ENCODE results near the gene FAM83G.
"Not testable (repeated sequence)": the region's sequence is repeated elsewhere in the genome, so short reads cannot be mapped to it uniquely, and the experiment has no call there.

Gene FAM83G

GRCh38 chr17:18950346-18950745 lies 54.2 kb downstream of the FAM83G start:
- Mint-ChIP-seq H3K27me3 (no peaks in the 10 kb centered on the region), H3K9me3 (no peaks in the 10 kb centered on the region), H3K27ac (no peak overlapping the region), H3K4me3 (no peak overlapping the region), H3K36me3 (no peaks in the 10 kb centered on the region), H3K4me1 (peaks cover 47% of the 10 kb centered on the region)

DNA sequence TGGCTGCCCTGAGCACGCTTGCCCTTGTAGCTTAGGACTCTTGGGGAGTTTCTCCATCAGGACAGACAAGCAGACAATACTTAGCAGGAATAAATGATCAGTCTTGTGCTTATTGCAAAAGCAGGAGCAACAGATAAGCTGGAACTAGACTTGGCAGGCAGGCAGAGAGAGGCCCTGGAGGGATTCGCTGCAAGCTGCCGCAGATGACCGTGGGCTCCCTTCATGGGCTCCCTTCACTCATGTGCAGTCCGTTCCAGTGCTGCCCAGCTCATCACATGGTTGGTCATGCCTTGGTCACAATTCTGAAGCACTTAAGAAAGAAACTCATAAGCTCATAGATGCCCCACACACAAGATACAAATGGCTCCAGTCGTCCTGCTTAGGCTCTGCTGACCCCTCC lies 55.0 kb downstream of the FAM83G start:
- no peaks in the 10 kb centered on the region for H3K27me3 Mint-ChIP-seq

GRCh38 chr17:18948476-18949006 lies 56.0 kb downstream of the FAM83G start:
- H3K9me3 Mint-ChIP-seq, result no peaks in the 10 kb centered on the region
- H3K36me3 Mint-ChIP-seq, result no peaks in the 10 kb centered on the region
- H3K4me1 Mint-ChIP-seq, result peaks cover 31% of the 10 kb centered on the region
- H3K4me3 Mint-ChIP-seq, result no peak overlapping the region
- no peak overlapping the region for H3K27ac Mint-ChIP-seq
- no peaks in the 10 kb centered on the region for H3K27me3 Mint-ChIP-seq

More for the DNA sequence above, 55.0 kb downstream of the FAM83G start:
- no peak overlapping the region for H3K27ac Mint-ChIP-seq
- H3K4me3 Mint-ChIP-seq, result no peak overlapping the region
- H3K9me3 Mint-ChIP-seq, result no peaks in the 10 kb centered on the region
- H3K4me1 Mint-ChIP-seq, result peaks cover 40% of the 10 kb centered on the region
- H3K36me3 Mint-ChIP-seq, result no peaks in the 10 kb centered on the region

DNA sequence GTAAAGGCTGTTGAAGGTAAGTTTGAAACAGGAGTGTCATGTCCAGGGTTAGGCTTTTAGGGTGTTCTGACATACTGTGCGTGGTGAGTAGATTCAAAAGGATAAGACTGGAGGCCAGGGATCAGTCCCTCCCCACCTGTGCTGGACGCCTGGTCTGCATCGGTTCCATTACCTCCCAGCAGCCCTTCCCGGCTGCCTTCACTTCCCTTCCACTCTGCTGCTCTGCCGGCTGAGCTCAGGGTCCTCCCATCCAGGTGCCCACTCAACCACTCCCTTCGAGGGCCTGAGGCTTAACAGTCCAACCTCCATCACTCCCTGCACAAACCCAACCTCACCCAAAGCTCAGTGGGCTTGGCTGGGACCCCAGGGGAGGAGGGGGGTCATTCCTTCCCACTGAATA lies 56.7 kb downstream of the FAM83G start:
- peaks cover 27% of the 10 kb centered on the region for H3K4me1 Mint-ChIP-seq
- H3K36me3 Mint-ChIP-seq, result no peaks in the 10 kb centered on the region
- no peaks in the 10 kb centered on the region for H3K9me3 Mint-ChIP-seq
- H3K4me3 Mint-ChIP-seq, result no peak overlapping the region
- no peaks in the 10 kb centered on the region for H3K27me3 Mint-ChIP-seq
- peak overlapping the region; percentile 30 for H3K27ac Mint-ChIP-seq

DNA sequence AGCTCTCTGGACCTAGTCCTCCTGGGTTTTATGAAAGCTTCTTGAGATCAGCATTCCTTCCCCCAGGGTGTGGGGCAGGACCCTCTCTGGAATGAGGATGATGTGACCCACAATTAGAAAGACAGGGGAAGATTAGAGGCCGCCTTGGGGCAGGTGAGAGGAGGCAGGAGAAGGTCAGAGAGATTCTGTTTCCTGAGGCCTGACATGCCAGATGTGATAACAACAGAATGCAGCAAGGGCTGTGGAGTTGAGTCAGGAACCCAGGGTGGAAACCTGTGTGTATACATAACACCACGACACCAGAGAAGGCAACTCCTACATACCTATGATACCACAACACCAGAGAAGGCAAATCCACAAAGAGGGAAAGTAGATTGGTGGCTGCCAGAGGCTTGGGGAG lies 58.0 kb downstream of the FAM83G start:
- H3K27ac Mint-ChIP-seq, result peak overlapping the region; percentile 46
- no peaks in the 10 kb centered on the region for H3K36me3 Mint-ChIP-seq
- H3K27me3 Mint-ChIP-seq, result no peaks in the 10 kb centered on the region
- no peaks in the 10 kb centered on the region for H3K9me3 Mint-ChIP-seq
- H3K4me3 Mint-ChIP-seq, result no peak overlapping the region
- peaks cover 22% of the 10 kb centered on the region for H3K4me1 Mint-ChIP-seq

GRCh38 chr17:18944646-18945045 lies 59.9 kb downstream of the FAM83G start:
- no peaks in the 10 kb centered on the region for H3K27me3 Mint-ChIP-seq
- no peak overlapping the region for H3K4me3 Mint-ChIP-seq
- no peaks in the 10 kb centered on the region for H3K36me3 Mint-ChIP-seq
- H3K27ac Mint-ChIP-seq, result no peak overlapping the region
- no peaks in the 10 kb centered on the region for H3K9me3 Mint-ChIP-seq
- H3K4me1 Mint-ChIP-seq, result peaks cover 17% of the 10 kb centered on the region

GRCh38 chr17:18938692-18939023 lies 65.9 kb downstream of the FAM83G start:
- Mint-ChIP-seq H3K9me3 (no peaks in the 10 kb centered on the region), H3K27me3 (no peaks in the 10 kb centered on the region)

DNA sequence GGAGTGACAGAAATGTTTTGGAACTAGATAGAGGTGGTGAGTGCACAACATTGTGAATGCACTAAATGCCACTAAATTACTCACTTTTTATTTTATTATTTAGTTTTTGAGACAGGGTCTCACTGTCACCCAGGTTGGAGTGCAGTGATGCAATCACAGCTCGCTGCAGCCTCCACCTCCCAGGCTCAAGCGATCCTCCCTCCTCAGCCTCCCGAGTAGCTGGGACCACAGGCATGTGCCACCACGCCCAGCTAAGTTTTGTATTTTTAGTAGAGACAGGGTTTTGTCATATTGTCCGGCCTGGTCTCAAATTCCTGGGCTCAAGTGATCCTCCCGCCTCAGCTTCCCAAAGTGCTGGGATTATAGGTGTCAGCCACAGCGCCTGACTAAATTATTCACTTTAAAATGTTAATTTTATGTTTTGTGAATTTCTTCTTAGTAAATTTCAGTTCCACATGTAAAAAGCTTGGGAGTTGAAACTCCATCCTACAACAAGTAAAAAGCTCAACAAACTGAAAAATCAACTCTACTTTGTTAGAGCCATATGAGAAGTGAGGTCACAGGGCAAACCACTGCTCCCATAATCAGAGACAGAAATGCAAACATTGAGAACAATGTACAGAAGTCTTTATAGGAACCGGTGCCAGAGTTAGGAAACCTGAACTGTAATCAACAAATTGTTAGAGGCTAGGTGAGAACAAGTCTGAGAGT lies 66.4 kb downstream of the FAM83G start:
- peaks cover 10% of the 10 kb centered on the region for H3K4me1 Mint-ChIP-seq
- H3K27me3 Mint-ChIP-seq, result no peaks in the 10 kb centered on the region
- H3K4me3 Mint-ChIP-seq, result no peak overlapping the region
- H3K36me3 Mint-ChIP-seq, result no peaks in the 10 kb centered on the region
- H3K27ac Mint-ChIP-seq, result peak overlapping the region; percentile 30
- no peaks in the 10 kb centered on the region for H3K9me3 Mint-ChIP-seq

More at GRCh38 chr17:18938692-18939023, 65.9 kb downstream of the FAM83G start:
- Mint-ChIP-seq H3K4me3 (no peak overlapping the region), H3K27ac (peak overlapping the region; percentile 30), H3K36me3 (no peaks in the 10 kb centered on the region), H3K4me1 (peaks cover 6% of the 10 kb centered on the region)

- Mint-ChIP-seq H3K9me3 (no peaks in the 10 kb centered on the region), H3K36me3 (peaks cover 15% of the 10 kb centered on the region), H3K27me3 (no peaks in the 10 kb centered on the region), H3K4me3 (no peak overlapping the region), H3K4me1 (peaks cover 17% of the 10 kb centered on the region), H3K27ac (no peak overlapping the region)
These were observed 71.2 kb downstream of the FAM83G start for GRCh38 chr17:18933102-18934058.

DNA sequence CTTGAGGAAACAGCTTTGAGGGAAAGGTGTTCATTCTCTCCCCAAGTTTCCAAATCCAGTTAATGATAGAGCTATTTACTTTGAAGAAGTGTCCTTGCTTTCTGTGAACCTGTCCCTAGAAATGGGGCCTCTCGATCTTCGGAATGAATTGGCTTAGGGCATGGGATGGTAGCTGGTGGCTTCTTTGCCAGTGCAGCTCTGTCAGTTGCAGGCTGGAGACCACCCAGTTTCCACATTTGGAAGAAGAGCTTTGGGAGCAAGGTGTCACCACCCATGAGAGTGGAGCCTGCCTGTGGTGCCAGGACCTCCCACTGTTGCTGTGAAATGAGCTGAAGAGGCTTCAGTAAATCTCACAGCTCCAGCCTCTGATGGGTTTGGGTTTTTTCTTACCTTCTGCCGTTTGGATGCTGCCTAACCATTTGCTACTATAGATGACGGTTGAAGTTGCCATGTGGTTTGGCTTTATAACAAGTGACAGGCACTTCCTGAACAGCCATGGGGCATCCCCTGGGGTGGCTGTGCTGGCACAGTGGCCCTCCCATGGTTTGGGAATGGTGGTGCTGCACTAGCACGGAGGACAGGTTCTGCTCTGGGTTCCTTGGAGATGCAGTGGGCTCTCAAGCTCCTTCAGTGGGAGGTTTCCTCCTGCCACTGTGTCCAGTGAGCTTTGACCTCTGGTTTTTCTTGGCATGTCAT lies 72.1 kb downstream of the FAM83G start:
- Mint-ChIP-seq H3K36me3 (peaks cover 16% of the 10 kb centered on the region), H3K27me3 (no peaks in the 10 kb centered on the region), H3K9me3 (no peaks in the 10 kb centered on the region), H3K4me3 (no peak overlapping the region), H3K27ac (no peak overlapping the region), H3K4me1 (peaks cover 18% of the 10 kb centered on the region)

GRCh38 chr17:18928628-18929125 lies 75.9 kb downstream of the FAM83G start:
- H3K27me3 Mint-ChIP-seq, result no peaks in the 10 kb centered on the region
- peaks cover 40% of the 10 kb centered on the region for H3K4me1 Mint-ChIP-seq
- H3K9me3 Mint-ChIP-seq, result no peaks in the 10 kb centered on the region
- peaks cover 16% of the 10 kb centered on the region for H3K36me3 Mint-ChIP-seq
- no peak overlapping the region for H3K4me3 Mint-ChIP-seq
- H3K27ac Mint-ChIP-seq, result no peak overlapping the region

DNA sequence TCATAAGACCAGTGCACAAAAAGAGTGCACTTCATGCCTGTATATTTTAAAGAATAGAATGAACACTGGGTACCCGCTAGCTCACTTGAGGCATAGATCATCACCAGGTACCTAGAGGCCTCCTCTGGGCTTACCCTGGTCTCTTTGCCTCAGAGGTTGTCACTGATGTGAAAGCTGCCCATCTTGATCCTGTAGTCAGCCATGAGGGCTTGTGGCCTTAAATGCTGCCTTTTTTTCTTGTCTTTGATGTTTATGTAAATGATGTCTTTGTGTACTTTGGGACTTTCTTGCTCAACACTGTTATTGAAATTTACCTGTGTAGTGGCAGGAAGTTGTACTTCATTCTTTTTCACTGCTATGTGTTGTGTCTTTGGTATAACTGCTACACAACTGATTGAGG lies 79.4 kb downstream of the FAM83G start:
- Mint-ChIP-seq H3K27ac (no peak overlapping the region), H3K27me3 (no peaks in the 10 kb centered on the region)

DNA sequence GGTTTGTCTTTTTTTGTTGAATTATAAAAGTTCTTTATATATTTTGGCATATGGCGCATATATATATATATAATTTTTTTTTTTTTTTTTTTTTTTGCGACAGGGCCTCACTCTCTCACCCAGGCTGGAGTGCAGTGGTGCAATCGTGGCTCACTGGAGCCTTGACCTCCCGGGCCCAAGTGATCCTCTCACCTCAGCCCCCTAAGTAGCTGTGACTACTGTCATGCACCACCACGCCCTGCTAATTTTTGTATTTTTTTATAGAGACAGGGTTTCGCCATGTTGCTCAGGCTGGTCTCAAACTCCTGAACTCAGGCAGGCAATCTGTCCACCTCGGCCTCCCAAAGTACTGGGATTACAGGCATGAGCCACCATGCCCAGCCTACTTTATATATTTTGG lies 82.0 kb downstream of the FAM83G start:
- H3K4me1 Mint-ChIP-seq, result peaks cover 72% of the 10 kb centered on the region
- not testable (repeated sequence) for H3K27me3 Mint-ChIP-seq, H3K36me3 Mint-ChIP-seq, H3K27ac Mint-ChIP-seq, H3K4me3 Mint-ChIP-seq, H3K9me3 Mint-ChIP-seq

More for the DNA sequence above, 79.4 kb downstream of the FAM83G start:
- no peaks in the 10 kb centered on the region for H3K9me3 Mint-ChIP-seq
- peaks cover 49% of the 10 kb centered on the region for H3K4me1 Mint-ChIP-seq
- H3K36me3 Mint-ChIP-seq, result peaks cover 9% of the 10 kb centered on the region
- H3K4me3 Mint-ChIP-seq, result peak overlapping the region; percentile 21

- peak overlapping the region; percentile 82 for H3K27ac Mint-ChIP-seq
- peaks cover 73% of the 10 kb centered on the region for H3K4me1 Mint-ChIP-seq
- peak overlapping the region; percentile 45 for H3K4me3 Mint-ChIP-seq
- no peaks in the 10 kb centered on the region for H3K9me3 Mint-ChIP-seq
- H3K36me3 Mint-ChIP-seq, result peaks cover 7% of the 10 kb centered on the region
- H3K27me3 Mint-ChIP-seq, result no peaks in the 10 kb centered on the region
These were observed 82.6 kb downstream of the FAM83G start for GRCh38 chr17:18921912-18922451.

- Mint-ChIP-seq H3K4me1 (peaks cover 73% of the 10 kb centered on the region), H3K4me3 (peak overlapping the region; percentile 40), H3K9me3 (no peaks in the 10 kb centered on the region), H3K36me3 (peaks cover 12% of the 10 kb centered on the region), H3K27me3 (no peaks in the 10 kb centered on the region), H3K27ac (peak overlapping the region; percentile 71)
These were observed 83.1 kb downstream of the FAM83G start for GRCh38 chr17:18921485-18921884.
